DOHH2 (cell line): ENCODE results near the gene COPE.

Experiments
- EZH2phosphoT487 ChIP-seq: fragments of 200-600 bp; sonication (generic); IDR thresholded peaks from 2 replicates; pipeline ENCODE4 v1.6.1; 2017; ENCODE audit warnings: borderline replicate concordance, mild to moderate bottlenecking, antibody characterized with exemption, low read length, moderate library complexity, mixed read lengths
- TF ChIP-seq, protein P1 (sequence below): fragments of 200-600 bp; sonication (generic); IDR thresholded peaks from one replicate; pipeline ENCODE4 v1.5.1; 2014; ENCODE audit warnings: antibody characterized with exemption, mild to moderate bottlenecking, low read depth, low read length; ENCODE audit not compliant: poor library complexity, severe bottlenecking

GRCh38 chr19:18929311-18929710, 10.1 kb upstream of the COPE start:
- TF ChIP-seq, protein P1, sequence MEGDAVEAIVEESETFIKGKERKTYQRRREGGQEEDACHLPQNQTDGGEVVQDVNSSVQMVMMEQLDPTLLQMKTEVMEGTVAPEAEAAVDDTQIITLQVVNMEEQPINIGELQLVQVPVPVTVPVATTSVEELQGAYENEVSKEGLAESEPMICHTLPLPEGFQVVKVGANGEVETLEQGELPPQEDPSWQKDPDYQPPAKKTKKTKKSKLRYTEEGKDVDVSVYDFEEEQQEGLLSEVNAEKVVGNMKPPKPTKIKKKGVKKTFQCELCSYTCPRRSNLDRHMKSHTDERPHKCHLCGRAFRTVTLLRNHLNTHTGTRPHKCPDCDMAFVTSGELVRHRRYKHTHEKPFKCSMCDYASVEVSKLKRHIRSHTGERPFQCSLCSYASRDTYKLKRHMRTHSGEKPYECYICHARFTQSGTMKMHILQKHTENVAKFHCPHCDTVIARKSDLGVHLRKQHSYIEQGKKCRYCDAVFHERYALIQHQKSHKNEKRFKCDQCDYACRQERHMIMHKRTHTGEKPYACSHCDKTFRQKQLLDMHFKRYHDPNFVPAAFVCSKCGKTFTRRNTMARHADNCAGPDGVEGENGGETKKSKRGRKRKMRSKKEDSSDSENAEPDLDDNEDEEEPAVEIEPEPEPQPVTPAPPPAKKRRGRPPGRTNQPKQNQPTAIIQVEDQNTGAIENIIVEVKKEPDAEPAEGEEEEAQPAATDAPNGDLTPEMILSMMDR, result no peak
- TF ChIP-seq EZH2phosphoT487, result no peak
